Stimulated activated CD4-positive, alpha-beta T cell treated with anti-CD3 and anti-CD28 coated beads, Interleukin-15, amount 100 ng/mL, for 1 hour (primary cell): Measurements from ENCODE around the gene SCO2.
"Not testable (repeated sequence)": the region's sequence is repeated elsewhere in the genome, so short reads cannot be mapped to it uniquely, and the experiment has no call there.

ENCODE experiments used
- DNase-seq, 2 donors: peaks; one replicate each; pipeline ENCODE4 v3.0.0-alpha.2; 2020; ENCODE audit warnings: low read depth in 1 of 2, low spot score in 1 of 2

SCO2 gene

DNA sequence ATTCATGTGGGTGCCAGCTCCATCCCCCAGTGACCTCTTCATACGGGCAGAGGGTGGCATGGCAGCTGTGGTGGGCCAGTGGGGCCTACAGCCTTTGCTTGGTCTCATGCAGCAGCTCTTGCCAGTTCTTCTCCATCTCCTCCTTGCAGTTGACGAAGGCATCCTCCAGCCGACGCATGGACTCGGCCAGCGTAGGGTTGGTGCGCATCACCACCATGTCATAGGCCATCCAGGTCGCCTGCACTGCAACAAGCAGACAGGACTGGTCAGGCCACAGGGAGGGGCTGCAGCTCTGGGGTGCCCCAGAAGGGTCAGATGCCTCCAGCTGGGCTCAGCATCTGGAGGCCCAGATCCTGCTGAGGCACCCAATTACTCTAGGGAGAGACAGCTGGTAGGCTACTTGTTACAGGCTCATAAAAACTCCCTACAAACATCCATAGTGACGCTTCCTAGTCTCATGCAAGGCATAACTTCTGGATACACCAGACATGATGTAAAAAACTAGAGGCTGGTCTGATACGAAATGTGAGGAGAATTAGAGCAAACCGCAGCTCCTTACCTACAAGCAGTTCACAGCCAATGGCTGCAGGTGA is 25.9 kb upstream of the SCO2 start:
- no peak for DNase-seq

- DNase-seq, result no peak
Observed at GRCh38 chr22:50550395-50550794, 25.0 kb upstream of the SCO2 start.

GRCh38 chr22:50548921-50549790 is 23.8 kb upstream of the SCO2 start:
- DNase-seq, result no peak

- peak in 1 of 2 donors; percentile 42 for DNase-seq
Observed at GRCh38 chr22:50548040-50548920, 22.9 kb upstream of the SCO2 start.

GRCh38 chr22:50547263-50547985 is 22.0 kb upstream of the SCO2 start:
- DNase-seq, result no peak

GRCh38 chr22:50546326-50547262 is 21.2 kb upstream of the SCO2 start:
- no peak for DNase-seq

DNA sequence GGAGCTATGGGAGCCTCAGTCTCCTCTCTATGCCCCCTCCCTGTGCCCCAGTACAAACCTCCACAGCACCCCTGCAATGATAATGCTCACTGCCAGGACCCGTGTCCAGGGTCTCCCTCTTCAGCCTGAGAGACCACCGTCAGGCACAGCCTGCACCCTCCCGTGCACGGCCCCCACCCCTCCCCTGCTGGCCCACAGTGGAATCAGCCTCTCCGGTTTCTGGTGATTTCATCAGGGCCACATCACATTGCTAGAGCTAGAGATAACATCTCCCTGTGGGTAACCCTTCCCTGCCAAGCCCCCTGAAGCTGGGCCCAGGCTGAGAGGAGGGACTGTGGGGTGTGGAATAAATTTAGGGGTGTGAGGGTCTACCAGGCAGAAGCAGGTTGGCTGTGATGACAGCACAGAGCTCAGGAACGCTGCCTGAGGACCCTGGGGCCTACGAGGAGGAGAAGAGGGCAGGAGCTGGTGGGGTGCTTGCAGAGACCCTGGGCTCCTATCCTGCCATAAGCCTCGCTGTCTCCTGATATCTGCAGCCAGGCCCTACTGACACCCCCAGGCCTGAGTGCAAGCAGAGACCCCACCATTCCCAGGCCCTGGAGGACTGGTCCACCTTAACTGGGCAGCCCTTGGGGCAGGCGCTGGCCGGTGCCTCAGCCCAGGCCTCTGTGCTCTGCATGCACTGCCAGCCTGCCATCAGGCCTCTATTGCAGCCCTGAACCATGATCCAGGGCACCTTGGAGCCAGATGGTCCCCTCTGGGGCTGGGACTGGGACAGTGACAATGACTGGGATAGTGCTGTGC is 20.3 kb upstream of the SCO2 start, which contains the start of gene KLHDC7B:
Gene KLHDC7B (plus strand): TSS at position 378 of the 804 bp plus-strand sequence. CDS start 345 bp downstream, at position 723.
- DNase-seq, result no peak

GRCh38 chr22:50544746-50545253 is 19.4 kb upstream of the SCO2 start:
- DNase-seq, result no peak

GRCh38 chr22:50544078-50544745 is 18.8 kb upstream of the SCO2 start:
- DNase-seq, result peak; percentile 71 to 77

GRCh38 chr22:50542416-50542927 is 17.1 kb upstream of the SCO2 start:
- no peak for DNase-seq

GRCh38 chr22:50541667-50542026 is 16.2 kb upstream of the SCO2 start:
- DNase-seq, result not testable (repeated sequence)

DNA sequence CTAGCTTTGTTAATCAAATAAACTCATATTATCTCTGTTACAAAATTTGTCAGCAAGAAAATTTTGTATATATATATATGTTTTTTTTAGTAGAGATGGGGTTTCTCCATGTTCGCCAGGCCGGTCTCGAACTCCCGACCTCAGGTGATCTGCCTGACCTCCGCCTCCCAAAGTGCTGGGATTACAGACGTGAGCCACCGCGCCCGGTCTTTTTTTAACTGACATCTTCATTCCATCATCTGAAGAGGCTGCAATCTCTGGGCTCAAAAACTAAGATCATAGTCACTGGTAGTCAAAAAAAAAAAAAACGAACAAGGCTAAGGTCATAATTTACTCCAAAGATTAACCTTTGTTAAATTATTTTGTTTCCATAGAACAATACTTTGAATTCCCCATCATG is 15.0 kb upstream of the SCO2 start:
- no peak for DNase-seq

DNA sequence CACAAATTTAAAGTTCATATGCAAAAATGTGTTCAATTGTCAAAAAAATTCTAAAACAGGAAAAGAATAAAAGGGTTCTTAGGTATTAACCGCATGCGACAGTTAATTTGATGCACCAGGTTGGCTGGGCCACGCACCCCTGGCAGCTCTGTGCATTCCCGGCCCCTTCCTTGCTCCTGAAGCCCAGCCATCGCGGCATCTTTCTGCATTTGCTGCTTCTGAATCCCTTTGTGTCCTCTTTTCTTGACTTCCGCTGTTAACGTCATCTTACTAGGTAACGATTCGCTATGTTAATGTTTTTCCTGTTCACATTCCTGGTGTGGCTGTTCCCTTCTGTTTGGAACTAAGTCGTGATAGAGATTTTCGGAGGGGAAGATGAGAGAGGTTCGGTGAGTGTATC is 12.4 kb upstream of the SCO2 start:
- DNase-seq, result no peak

GRCh38 chr22:50536226-50536625 is 10.8 kb upstream of the SCO2 start:
- no peak for DNase-seq

DNA sequence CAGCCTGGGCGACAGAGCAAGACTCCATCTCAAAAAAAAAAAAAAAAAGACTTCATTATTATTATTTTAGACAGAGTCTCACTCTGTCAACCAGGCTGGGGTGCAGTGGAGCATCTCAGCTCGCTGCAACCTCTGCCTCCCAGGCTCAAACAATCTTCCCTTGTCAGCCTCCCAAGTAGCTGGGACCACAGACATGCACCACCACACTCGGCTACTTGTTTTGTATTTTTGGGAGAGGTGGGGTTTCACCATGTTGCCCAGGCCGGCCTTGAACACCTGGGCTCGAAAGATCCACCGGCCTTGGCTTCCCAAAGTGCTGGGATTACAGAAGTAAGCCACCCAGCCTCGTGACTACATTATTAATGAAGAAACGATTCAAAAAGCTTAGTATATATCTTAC is 9.7 kb upstream of the SCO2 start:
- no peak for DNase-seq

- not testable (repeated sequence) for DNase-seq
Observed at GRCh38 chr22:50533856-50534711, 8.7 kb upstream of the SCO2 start.
